Measurements from ENCODE around the gene PPFIBP2. TPM values are rescaled to one million over a fixed set of nuclear protein-coding genes. Genes with fewer than 3 reads are reported as not detected.

PPFIBP2 gene
- total and polyA plus RNA-seq, 10 of the 15 experiments (the other 5 are each of a cell fraction or from before 2014, with no cell fraction given): 17.3 to 56.3 (median 39.2) TPM

GRCh38 chr11:7670641-7671040 is 156.8 kb downstream of the PPFIBP2 start (continued):
- no peak for TF ChIP-seq CUX1 (IDR thresholded peaks at IDR 0.05; ENCODE audit: insufficient replicate concordance, low read depth, low read length)
- no peak for TF ChIP-seq ETV6 (conservative IDR thresholded peaks at IDR 0.05 in 1 of 2, IDR thresholded peaks at IDR 0.05 in 1 of 2; ENCODE audit: borderline replicate concordance in 1 of 2, low read depth in 1 of 2)
- TF ChIP-seq E2F4 (IDR thresholded peaks at IDR 0.05; ENCODE audit: low read depth, low read length): no peak
- TF ChIP-seq ZBTB11 (CRISPR knock-in tag; IDR thresholded peaks at IDR 0.05): no peak
- no peak for TF ChIP-seq ZBTB4 (CRISPR knock-in tag; IDR thresholded peaks at IDR 0.05)
- no peak for TF ChIP-seq NFYB (IDR thresholded peaks at IDR 0.05; ENCODE audit: insufficient read depth, low read depth, low read length)
- no peak for TF ChIP-seq MTA2 (IDR thresholded peaks at IDR 0.05; ENCODE audit: low read depth)

Measured in GM12878 (cell line).